Activated T-cell treated with anti-CD3 and anti-CD28 coated beads, Interleukin-2, amount 50 U/mL, for 72 hours (primary cell): ENCODE data around the gene SOCS7. TPM values are rescaled to one million over a fixed set of nuclear protein-coding genes. Genes with fewer than 3 reads are reported as not detected.

Experiments
- ATAC-seq, 2 donors: fragments of 150-1000 bp; cut with Tn5 transposase; replicated peaks in 1 of 2; 2 replicates each; pipeline ENCODE4 v1.10.0; 2021; ENCODE audit warnings: moderate library complexity in 2 of 2, mild to moderate bottlenecking in 1 of 2
- DNase-seq, 2 donors: peaks; one replicate each; pipeline ENCODE4 v3.0.0; 2021 to 2022; ENCODE audit warnings: mixed read lengths in 1 of 2
- H3K27ac Mint-ChIP-seq: one replicate; pipeline ENCODE4 v1.8.0; 2022; ENCODE audit warnings: mild to moderate bottlenecking, moderate library complexity, mixed read lengths
- H3K27me3 Mint-ChIP-seq: one replicate; pipeline ENCODE4 v1.8.0; 2022; ENCODE audit warnings: low read depth, mixed read lengths
- H3K36me3 Mint-ChIP-seq, 2 donors: one replicate each; pipeline ENCODE4 v1.8.0; 2022; ENCODE audit warnings: mixed read lengths in 2 of 2, mild to moderate bottlenecking in 1 of 2; ENCODE audit not compliant: insufficient read depth in 2 of 2
- H3K4me1 Mint-ChIP-seq: one replicate; pipeline ENCODE4 v1.8.0; 2022; ENCODE audit warnings: low read depth, mixed read lengths
- H3K4me3 Mint-ChIP-seq, 2 donors: one replicate each; pipeline ENCODE4 v1.8.0; 2022; ENCODE audit warnings: mild to moderate bottlenecking in 2 of 2, mixed read lengths in 2 of 2, moderate library complexity in 2 of 2
- H3K9me3 Mint-ChIP-seq, 2 donors: one replicate each; pipeline ENCODE4 v1.8.0; 2022; ENCODE audit warnings: mixed read lengths in 2 of 2
- total RNA-seq, 2 donors: library from RNA; stranded (reverse); gene quantifications; one replicate each; pipeline ENCODE4 v1.2.3, GENCODE V29; 2022

SOCS7 gene
- total RNA-seq, 2 donors from 2014 or later = 35.7 to 44.7 TPM

DNA sequence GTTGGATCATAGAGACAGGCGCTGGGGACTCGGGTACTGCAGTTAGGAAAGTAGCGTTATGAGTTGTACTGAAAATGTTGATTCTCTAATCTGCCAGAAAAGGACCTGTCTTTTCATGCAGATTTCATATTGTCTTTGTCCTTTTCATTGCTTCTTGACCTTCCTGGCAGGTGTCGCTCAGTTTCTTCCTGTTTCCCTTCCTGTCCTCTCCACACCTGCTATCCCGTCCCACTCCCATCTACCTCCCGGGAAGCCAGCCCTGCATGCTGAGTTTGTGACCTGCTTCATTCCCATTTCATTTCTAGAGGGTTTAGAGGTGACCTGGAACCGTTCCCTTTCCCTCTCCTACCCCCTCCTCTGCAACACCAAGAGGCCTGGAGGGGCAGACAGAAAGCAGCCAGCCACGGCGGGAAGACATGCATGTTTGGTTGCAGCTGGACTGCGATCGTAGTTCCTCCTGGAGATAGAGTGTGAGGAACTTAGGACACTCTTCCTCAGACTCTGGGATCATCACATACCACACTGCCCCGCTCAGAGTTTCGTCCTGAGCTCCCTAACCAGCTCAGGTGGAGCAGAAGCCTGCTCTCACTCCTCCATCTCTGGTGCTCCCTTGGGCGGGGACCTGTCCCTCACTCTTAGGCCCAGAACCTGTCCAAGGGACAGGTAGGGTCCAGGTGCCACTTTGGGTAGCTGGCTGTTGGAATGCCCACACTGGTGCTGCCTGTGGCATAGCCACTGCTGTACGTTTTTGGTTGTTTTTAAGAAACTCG, 52.7 kb downstream of the SOCS7 start:
- Mint-ChIP-seq H3K27me3 (no peaks in the 10 kb centered on the region), H3K4me3 (no peak overlapping the region)
- ATAC-seq = no peak

DNA sequence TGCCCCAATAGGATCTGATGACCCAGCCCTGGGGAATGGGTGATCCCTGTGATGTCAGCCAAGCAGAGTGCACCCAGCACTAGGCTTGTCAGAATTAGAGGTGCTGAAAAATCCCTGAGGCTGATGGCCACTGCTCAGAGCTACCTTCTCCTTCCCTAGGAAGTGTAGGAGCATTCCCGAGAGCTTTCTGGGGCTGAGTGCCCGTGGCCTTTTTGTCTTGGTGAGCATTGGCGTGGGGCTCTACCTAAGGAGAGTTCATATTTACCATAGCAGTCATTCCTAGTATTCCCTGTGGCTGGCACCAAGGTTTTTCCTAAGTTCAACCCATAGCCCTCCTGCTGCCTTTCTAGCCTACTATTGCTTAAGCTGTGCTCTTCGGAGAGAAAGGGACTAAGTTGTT, 54.0 kb downstream of the SOCS7 start:
- H3K9me3 Mint-ChIP-seq = no peaks in the 10 kb centered on the region
- peaks cover 6% of the 10 kb centered on the region for H3K27me3 Mint-ChIP-seq
- DNase-seq (no peak), ATAC-seq (no peak)
- no peaks in the 10 kb centered on the region for H3K36me3 Mint-ChIP-seq
- no peak overlapping the region for H3K4me3 Mint-ChIP-seq
- no peak overlapping the region for H3K27ac Mint-ChIP-seq
- H3K4me1 Mint-ChIP-seq = no peaks in the 10 kb centered on the region

More for the DNA sequence above, 52.7 kb downstream of the SOCS7 start:
- no peak overlapping the region for H3K27ac Mint-ChIP-seq
- no peaks in the 10 kb centered on the region for H3K4me1 Mint-ChIP-seq
- no peak for DNase-seq
- no peaks in the 10 kb centered on the region for H3K36me3 Mint-ChIP-seq
- no peaks in the 10 kb centered on the region for H3K9me3 Mint-ChIP-seq

DNA sequence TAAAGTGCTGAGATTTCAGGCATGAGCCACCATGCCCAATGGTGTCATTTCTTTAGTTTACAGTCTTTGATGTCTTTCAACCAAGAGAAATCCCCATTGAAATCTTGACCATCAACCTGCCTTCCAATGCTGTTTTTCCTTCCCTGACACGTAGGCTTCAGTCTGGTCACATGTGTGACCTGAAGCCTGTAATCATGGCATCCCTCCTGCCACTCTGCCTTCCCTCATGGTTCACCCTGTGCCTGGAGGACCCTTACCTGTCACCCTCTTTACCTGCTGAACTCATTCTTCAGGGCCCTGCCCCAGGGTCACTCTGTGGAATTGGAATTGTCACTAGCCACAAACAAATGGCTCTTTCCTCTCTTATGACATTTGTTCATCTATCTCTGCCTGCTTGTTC, 58.6 kb downstream of the SOCS7 start:
- DNase-seq (no peak), ATAC-seq (no peak)
- Mint-ChIP-seq H3K36me3 (no peaks in the 10 kb centered on the region), H3K4me3 (no peak overlapping the region), H3K9me3 (no peaks in the 10 kb centered on the region), H3K27me3 (peaks cover 6% of the 10 kb centered on the region), H3K27ac (no peak overlapping the region), H3K4me1 (peaks cover 7% of the 10 kb centered on the region)

DNA sequence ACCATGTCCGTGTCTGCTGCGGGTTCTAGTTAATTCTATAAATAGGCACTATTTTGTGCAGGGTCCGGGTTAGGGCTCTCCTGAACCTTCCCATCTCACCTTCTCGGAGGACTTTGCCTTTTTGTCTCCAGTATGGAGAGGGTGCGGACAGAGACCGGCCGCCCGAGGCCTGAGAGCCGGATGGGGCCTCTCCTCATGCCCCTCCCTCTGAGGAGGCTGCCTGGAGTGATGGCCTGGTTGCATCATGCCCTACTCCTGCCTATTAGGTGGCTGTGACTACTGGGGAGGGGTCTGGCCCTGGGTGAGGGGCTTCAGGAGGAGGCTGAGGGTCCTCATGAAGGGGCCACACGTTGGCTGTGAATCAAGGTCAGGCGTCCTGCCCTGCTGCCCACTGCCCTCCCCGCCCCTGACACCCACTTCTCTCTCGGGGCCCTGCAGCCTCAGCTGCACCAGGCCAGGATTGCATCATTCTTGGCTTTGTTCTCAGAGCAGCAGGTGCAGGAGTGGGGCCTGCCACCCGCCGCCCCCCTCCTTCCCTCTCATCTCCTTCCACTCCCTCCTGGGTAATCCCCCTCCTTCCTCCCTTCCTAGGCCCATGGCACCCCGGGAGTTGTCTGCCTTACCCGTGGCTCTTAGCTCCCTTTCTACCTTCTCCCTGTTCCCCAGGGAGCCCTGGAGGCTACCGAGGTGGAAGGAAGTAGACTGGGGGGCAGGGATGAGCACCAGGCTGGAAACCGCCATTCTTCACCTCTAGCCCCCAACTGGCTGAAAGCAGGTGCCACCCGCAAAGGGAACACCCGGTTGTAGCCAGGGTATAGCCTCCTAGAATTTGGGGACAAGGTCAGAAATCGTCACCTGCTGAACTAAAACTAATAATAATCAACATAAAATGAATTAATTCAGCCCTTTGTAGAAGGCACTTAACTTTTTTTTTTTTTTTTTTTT, 63.9 kb downstream of the SOCS7 start:
- peak; percentile 61 to 69 for DNase-seq
- Mint-ChIP-seq H3K4me1 (peaks cover 33% of the 10 kb centered on the region), H3K27ac (peak overlapping the region; percentile 91), H3K36me3 (peaks cover 0 to 1% of the 10 kb centered on the region in 2 donors), H3K9me3 (no peaks in the 10 kb centered on the region), H3K27me3 (peaks cover 31% of the 10 kb centered on the region), H3K4me3 (peak overlapping the region; percentile 85 to 86)
- peak; percentile 75 to 80 for ATAC-seq

DNA sequence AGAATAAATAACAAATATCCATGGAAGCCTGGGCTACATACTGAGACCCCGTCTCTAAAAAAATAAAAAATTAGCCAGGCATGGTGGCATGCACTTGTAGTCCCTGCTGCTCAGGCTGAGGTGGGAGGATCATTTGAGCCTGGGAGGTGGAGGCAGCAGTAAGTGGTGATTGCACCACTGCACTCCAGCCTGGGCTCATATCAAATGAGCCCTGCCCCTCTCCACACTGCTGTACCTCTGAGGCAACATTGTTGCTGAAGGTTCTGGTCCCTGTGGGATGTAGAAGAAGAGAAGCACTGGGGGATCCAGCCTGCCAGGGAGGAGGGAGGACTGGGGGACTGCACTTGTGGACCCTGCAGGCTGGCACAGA, 65.2 kb downstream of the SOCS7 start:
- Mint-ChIP-seq H3K27ac (no peak overlapping the region), H3K27me3 (peaks cover 40% of the 10 kb centered on the region), H3K4me1 (peaks cover 33% of the 10 kb centered on the region), H3K9me3 (no peaks in the 10 kb centered on the region), H3K36me3 (peaks cover 0 to 1% of the 10 kb centered on the region in 2 donors), H3K4me3 (peak overlapping the region in 1 of 2 donors; percentile 86)
- ATAC-seq = no peak
- no peak for DNase-seq

DNA sequence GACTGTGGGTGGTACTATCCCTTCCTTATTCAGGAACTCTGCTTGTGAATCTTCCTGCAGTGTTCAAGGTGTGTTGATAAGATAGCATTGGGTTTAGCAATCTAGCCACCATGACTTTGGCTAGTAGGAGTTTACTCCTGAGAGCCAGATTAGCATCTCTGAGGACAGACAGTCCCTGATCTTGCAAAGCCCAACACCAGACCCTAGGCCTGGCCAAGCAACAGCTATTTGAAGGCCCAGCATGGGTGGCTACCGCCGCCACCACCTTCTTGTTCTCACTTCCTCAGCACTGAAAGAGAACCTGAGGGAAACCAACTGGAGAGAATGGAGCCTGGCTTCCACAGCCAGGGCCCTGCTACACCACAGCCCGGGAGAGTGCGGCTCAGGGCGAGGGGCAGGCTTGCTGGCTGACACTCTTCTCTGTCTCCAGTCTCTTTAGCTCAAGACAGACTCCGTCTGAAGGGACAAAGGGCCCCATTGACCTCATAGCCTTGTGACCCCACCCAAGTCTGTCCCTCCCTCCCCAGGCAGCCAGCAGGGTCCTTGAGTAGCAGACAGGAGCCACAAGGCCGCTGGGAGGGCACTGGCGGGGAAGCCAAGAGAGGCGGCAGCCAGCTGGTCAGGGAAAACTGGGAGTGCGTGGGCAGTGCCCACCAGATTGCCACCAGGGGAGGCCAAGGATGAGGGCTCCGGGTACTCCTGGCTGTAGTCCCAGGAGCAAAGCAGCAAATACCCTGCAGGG, 65.7 kb downstream of the SOCS7 start:
- ATAC-seq (no peak), DNase-seq (no peak)
- Mint-ChIP-seq H3K36me3 (peaks cover 0 to 1% of the 10 kb centered on the region in 2 donors), H3K27me3 (peaks cover 46% of the 10 kb centered on the region), H3K9me3 (no peaks in the 10 kb centered on the region), H3K4me3 (no peak overlapping the region), H3K27ac (no peak overlapping the region), H3K4me1 (peaks cover 33% of the 10 kb centered on the region)

DNA sequence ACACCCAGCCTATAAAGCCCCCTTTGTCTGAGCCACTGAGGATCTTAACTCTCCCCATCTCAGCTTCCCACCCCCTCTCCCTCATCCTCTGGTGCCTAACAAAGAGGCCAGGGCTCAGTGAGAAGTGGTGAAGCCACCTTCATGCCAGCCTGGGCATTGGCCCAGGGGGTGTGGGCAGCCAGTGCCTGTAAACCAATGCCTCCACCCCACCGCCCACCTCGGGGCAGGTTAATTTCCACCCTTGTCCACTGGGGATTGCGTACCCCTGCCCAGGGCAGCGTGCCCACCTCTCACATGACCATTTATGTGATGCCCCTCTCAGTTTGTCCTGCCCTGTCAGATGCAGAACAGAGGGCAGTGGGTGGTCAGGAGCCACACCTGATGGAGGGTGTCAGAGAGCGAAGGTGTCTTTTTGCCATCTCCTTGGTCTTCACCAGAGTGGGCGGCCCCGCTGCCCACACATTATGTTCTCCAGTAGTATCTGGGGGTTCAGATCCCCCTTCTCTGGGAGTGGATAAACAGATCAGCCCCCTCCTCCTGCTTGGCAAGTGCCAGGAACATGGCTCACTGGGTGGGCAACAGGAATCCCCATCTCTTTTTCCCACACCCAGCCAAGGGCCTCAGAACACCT, 66.5 kb downstream of the SOCS7 start:
- Mint-ChIP-seq H3K27me3 (peaks cover 54% of the 10 kb centered on the region), H3K4me3 (peak overlapping the region; percentile 83 to 84), H3K36me3 (peaks cover 0 to 1% of the 10 kb centered on the region in 2 donors), H3K27ac (no peak overlapping the region), H3K4me1 (peaks cover 33% of the 10 kb centered on the region), H3K9me3 (no peaks in the 10 kb centered on the region)
- DNase-seq (no peak), ATAC-seq (no peak)

DNA sequence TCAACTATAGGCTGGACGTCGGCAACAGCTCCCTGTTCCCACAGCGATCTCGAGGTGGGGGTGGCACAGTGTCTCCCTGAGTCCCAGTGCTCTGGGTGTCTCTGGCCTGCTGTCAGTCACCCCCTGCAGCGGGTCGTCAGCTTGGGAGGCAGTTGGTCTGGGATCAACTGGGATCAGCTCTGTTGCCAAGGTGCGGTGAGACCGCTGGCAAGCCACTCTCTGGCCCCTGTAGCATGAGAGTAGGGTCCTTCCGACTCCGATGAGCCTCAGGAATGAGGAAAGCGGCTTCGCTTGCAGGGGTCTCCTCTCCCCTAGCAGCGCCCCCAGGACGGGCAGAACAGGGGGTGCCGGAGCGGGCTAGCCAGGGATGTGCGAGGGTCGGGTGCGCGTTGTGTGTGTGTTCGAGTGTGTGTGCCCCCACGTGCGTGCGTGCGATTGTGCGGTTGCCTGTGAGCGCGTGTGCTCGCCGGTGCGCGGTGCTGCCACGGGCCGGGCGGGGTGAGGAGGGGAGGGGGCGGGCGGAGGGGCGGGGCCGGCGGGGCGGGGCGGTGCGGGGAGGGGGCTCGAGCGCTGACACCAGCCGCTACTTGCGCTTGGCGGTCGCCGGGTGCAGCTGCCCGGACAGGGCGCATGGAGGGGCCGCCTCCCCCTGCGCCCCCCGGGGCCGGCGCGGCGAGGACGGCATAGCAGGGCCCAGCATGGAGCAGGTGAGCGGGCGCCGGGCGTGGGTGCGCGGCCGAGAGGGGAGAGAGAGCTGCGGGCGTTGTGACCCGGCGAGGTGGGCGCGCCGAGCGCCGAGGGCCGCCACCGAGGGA, 67.3 kb downstream of the SOCS7 start:
- peaks cover 0 to 1% of the 10 kb centered on the region in 2 donors for H3K36me3 Mint-ChIP-seq
- no peak for ATAC-seq
- H3K4me3 Mint-ChIP-seq = peak overlapping the region; percentile 83 to 84
- peak in 1 of 2 donors; percentile 23 for DNase-seq
- H3K4me1 Mint-ChIP-seq = peaks cover 33% of the 10 kb centered on the region
- H3K27ac Mint-ChIP-seq = no peak overlapping the region
- H3K27me3 Mint-ChIP-seq = peaks cover 58% of the 10 kb centered on the region
- H3K9me3 Mint-ChIP-seq = no peaks in the 10 kb centered on the region

DNA sequence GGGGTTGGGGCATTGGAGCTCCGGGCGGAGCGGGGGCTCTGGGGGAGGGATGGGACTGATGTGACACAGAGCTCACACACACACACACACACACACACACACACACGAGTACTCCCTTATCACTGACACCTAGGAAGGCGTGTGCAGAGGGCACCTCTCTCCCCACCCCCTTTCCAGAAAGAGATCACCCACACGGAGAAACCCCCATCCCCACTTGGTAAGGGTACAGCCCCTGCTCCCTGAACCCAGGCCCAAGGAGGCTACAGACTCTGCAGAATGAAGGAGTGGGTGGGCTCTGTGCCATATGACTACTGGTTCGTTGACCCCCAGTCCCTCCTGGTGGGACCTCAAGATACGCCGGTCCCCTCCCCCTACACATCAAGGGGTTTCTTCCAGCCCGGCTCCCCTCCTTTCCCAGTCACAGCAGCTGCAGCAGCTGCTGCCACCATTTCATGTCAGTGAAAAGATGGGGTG, 67.9 kb downstream of the SOCS7 start:
- no peak for DNase-seq
- ATAC-seq = no peak
- Mint-ChIP-seq H3K9me3 (no peaks in the 10 kb centered on the region), H3K4me1 (peaks cover 32% of the 10 kb centered on the region), H3K36me3 (peaks cover 0 to 1% of the 10 kb centered on the region in 2 donors), H3K27ac (no peak overlapping the region), H3K4me3 (peak overlapping the region in 1 of 2 donors; percentile 45), H3K27me3 (peaks cover 63% of the 10 kb centered on the region)

DNA sequence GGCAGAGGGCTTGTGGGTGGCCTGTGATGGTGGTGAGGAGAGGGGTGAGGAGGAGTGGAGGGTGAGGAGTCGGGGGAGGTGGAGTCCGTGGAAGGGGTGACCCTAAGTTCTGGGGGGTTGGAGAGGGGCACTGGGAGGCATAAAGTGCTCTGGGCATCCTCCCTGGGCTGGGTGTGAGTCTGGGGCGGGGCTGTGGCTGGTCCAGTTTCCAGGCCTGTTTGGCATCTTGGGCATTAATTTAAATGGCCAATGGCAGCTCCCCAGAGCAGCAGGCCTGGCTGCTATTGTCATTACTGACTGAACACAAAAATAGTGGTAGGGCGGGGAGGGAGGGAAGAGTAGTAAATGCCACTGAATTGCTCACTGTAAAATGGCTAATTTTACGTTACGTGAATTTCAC, 68.9 kb downstream of the SOCS7 start:
- Mint-ChIP-seq H3K4me1 (peaks cover 22% of the 10 kb centered on the region), H3K27ac (no peak overlapping the region), H3K27me3 (peaks cover 73% of the 10 kb centered on the region), H3K4me3 (no peak overlapping the region), H3K36me3 (peaks cover 0 to 1% of the 10 kb centered on the region in 2 donors), H3K9me3 (no peaks in the 10 kb centered on the region)
- ATAC-seq (no peak), DNase-seq (no peak)

DNA sequence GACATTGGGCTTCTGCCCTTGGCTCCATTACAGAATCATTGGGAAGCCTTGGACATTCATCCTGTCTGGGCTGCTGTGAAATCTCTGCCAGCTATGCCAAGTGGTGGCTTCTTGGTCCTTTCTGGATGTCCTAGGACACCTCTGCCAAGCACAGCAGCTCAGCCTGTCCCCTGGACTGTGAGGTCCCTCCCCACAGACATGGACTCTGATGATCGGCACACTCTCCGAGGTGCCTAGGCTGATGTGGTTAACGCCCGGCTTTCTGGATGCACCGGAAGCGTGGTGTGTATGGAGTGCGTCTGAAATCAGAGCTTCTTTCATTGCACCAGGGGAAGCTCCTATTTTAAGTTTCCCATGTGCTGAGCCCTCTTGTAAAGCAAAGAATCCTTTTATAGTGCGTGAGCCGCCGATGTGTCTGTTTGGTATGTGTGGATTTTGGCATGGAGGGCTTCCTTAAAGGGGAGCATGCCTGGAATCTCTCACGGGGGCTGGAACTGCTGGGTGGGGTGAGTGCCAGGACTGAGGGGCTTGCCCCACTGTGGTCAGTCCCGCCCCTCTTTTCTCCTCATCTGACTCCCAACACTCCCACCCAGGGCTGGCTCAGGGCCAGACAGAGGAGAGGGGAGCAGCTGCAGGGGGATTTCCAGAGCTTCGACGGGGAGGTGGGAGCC, 69.7 kb downstream of the SOCS7 start:
- Mint-ChIP-seq H3K36me3 (peaks cover 0 to 1% of the 10 kb centered on the region in 2 donors), H3K9me3 (no peaks in the 10 kb centered on the region), H3K4me1 (peaks cover 17% of the 10 kb centered on the region), H3K4me3 (no peak overlapping the region), H3K27ac (no peak overlapping the region), H3K27me3 (peaks cover 73% of the 10 kb centered on the region)
- DNase-seq (no peak), ATAC-seq (no peak)
